IPS-11a (cell line): Measurements from ENCODE around the gene HDAC10.

Experiments used
- H3K4me3 ChIP-seq: one replicate; pipeline ENCODE4 v1.5.1; 2013; ENCODE audit warnings: low read depth, low read length, control low read depth

Gene HDAC10

DNA sequence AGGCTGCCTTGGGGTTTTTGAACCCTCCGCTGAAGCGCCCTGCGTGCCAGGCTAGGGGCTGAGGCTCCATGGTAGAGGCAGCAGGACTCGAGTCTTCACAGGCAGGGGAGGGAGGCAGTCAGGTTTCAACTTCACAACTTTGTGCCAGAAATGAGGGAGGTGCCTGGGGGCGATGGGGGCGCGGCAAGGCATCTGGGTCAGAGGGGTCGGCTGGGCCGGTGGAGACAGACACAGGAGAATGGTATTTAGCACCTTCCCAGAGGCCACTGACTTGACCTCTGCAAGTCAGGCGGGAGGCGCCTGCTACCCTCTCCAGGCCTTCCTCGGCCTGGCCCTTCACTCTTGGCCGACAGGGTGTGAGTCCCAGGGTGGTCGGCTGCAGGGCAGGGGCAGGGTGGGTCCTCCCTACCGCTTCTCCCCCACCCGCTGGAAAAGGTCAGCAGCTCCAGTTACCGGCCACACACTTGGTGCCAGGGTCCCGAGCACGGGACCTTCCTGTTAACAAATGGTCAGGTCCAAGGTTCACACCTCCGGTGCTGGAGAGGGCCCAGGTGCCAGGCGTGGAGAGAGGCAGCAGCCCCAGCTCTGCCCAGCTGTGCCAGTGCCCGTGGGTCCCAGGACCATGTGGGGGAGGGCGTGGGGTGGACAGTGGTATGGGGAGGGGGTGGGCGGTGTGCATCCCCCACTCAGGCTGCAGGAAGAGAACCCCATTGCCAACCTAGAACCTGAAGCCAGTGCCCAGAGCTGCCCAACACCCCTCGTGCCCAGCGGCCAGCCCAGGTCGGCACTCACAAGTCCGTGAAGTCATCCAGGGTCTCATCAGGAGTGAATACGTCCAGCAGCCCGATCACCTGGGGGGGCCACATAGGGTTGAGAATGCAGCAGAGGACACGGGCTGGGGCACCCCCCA is 6.6 kb upstream of the HDAC10 start:
- H3K4me3 ChIP-seq, result no peak overlapping the region

DNA sequence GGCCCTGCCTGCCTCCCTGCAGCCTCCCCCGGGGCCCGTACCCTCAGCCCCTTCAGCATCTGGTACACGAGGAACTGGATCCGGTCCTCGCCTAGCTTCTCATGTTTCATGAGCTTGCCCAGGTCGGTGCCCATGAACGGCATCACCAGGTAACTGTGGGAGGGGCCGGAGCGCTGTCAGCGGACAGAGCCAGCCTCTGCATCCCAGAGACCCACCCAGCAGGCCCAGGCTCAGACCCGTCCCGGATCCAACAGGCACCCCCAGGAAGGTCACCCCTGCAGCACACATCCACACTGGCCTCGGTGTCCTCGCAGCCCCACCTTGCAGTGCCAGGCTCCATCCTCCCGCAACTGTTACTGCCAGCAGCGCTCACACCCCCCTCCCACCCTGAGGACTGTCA is 6.0 kb upstream of the HDAC10 start:
- no peak overlapping the region for H3K4me3 ChIP-seq

DNA sequence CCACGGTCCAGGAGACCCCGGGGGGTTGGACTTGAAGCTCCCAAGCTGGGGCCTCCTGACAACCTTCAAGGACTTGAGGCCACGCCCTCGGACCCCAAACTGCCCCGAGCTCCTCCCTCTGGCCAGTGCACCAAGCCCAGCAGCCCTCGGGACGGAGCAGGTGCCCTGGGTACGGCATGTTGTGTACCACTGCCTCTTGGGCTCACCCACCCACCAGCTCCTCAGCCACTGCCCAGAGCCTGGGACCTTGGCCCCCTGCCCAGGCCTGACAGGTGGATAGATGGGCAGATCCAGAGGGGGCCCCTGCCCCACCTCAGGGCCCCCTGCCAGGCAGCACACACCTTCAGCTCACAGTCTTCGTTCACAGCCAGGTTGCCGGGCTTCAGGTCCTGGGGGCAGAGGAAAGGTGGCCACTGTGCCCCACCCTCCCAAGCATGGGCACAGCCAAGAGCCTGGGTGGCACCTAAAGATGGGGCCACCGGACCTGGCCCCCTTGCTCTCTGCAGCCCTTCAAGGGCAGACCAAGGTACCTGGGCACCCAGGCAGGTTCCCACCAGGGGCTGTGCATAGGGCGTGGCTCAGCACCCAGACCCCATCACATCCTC is 5.3 kb upstream of the HDAC10 start:
- H3K4me3 ChIP-seq, result no peak overlapping the region

DNA sequence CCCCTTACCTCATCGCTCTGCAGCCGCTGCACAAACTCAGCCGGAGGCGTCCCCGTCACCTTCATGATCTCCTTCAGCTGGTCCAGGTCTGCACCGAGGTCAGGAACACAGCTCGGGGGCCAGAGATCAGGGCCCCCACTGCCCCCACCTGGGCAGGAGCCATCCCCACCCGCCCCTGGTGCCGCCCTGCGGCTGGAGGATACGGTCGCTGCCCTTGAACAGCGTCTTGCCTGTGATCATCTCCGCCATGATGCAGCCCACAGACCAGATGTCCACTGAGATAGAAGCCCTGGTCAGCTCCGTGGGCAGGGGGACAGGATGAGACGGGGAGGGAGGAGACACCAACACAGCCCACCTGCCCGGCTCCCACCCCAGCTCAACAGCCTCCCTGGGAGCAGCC is 4.5 kb upstream of the HDAC10 start:
- no peak overlapping the region for H3K4me3 ChIP-seq

DNA sequence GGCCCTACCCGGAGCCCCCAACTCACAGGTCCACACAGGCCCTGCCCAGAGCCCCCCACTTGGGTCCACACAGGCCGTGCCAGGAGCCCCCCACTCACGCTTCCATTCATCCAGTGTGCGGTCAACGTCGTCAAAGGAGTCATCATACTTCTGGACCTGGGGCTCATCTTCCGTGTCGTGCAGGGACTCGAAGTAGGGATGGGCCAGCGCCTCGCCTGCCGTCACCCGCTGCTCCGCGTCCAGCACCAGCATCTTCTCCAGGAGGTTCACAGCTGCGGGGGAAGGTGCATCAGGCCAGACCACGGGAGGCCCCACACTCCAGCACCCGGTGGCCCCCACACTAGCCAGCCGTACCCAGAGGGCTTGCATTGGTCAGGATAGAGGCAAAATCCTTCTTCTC is 4.0 kb upstream of the HDAC10 start:
- no peak overlapping the region for H3K4me3 ChIP-seq

DNA sequence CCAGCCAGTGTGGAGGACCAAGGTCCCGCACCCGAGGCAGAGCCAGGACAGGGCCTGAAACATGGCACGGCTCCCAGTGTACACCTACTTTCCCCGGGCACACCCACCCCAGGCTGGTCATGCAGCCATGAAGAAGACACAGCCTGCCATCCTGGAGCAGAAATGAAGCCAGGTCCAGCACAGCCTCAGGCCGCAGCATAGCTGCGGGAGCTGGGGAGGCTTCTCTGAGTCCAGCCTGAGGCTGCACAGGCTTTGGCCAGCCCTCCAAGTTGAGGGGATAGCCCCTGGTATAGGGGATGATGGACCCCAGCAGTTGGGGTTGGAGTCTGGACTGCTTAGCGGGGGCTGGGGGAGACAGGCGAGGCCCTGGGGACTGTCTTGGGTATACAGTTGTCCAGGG is 2.9 kb upstream of the HDAC10 start:
- no peak overlapping the region for H3K4me3 ChIP-seq

DNA sequence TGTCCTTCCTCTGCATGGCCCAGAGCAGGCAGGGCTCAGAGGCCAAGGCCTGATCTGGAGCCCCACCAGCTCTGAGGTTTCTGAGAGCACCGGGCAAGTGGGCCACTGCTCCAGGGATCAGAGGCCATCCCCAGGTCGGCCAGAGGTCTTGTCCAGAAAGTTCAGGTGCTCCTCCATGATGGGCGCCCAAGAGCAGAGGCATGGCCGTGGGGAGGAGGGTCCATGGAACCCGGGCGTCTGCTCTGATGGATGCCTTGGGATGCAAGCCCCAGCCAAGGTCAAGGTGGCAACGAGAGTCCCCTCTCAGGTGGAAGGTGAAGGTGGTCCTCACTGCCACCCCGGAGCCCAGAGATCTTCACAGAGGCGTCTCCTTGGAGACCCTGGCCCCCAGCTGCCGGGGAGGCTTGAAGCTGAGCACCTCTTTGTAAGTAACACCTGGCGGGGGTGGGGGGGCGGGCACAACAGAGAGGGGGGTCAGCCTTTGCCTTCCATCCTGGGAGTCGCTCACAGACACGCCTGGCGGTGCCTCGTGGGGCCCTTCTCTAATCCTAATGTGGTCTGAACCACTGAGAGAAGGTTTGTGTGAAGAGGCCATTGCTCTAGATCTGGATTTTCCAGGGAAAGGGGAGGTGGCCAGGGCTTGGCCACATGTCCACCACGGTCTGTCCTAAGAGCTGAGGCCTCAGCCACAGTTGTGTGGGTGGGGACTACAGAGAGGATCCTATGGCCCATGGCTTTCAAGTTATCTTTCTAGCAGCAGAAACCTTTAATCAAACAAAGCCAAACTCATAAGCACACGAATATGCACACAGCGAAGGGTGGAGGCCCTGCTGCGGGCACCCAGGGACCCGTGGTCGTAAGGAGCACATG is 2.2 kb upstream of the HDAC10 start:
- H3K4me3 ChIP-seq, result no peak overlapping the region

DNA sequence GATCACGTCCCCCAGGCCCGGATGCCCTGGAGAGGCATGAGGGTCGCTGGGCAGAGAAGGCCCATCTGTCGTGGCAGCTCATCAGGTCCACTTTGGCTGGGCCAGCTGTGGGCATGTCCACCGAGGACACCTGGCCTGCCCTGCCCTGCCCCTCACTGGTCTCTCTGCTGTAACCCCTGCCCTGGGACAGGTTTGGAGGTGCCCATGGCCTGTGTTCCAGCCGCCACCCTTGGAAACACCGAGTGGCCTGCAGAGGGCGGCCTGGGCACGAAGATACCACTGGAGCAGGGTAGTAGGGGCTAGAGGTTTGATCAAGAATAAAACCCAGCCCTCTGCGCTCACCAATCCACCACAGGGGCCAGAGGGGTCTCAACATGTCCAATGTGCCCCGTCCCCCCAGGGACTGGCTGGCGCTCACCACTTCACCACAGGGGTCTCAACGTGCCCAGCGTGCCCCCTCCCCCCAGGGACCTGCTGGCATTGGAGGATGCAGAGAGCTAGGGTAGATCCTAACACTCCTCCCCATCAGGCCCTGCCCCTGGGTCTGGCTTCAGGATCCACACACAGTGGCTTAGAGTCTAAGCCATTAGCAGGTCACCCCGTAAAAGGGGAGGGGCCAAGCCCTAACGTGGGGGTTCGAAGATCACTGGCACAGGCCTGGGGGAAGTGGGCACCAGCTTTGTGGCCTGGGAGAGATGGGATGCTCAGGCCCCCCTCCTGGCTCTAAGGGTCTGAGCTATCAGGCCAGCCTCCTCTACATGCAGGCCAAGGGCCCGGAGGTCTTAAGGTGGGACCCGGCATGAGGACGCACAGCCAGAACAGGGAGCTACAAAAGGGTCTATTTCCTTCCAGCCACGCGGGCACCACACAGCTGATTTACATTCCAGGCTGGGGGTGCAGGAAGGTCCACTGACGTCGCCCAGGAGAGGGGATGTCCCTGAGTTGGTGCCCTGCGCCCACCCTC is 1.3 kb upstream of the HDAC10 start:
- H3K4me3 ChIP-seq, result no peak overlapping the region

DNA sequence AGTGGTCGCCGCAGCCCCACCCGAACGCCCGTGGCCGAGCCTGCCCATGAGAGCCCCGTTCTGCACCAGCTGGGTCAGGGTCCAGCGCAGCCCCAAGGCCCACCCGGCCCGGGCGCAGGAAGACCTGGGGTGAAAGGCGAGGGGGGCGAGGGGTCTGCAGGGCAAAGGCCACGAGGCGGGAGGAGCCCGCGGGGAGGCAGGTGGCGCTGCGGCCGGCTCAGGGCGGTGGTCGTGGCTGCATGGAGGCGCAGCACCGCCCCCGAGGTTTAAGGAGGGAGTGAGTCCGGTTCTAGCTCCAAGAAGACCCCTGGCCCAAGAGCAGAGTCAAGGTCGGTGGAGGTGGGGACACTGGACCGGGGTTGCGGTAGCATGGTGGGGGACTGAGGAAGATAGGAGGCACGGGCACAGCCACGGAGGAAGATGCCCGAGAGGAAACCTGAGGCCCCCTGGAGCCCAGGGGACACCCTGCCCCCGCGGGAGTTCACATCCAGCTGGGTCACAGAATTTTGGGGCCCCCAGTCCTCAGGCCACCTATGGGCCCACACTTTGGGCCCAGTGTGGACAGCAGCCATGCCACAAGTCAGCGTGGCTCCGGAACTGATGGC is 514 bp upstream of the HDAC10 start:
- H3K4me3 ChIP-seq, result peak overlapping the region; percentile 72

DNA sequence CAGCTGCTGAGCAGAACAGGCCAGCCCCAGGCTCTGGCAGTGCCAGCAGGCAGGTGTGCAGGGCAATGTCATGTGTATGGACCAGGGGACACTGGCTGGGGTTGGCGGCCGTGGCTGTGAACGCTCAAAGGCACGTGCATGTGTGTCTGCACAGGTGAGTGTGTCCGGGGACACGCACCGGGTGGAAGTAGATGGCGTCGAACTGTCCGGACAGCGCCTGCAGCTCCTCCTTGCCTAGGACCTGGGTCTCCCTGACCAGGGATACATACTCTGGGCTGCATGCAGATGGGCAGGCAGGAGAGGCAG is 863 bp downstream of the HDAC10 start:
- peak overlapping the region; percentile 72 for H3K4me3 ChIP-seq

DNA sequence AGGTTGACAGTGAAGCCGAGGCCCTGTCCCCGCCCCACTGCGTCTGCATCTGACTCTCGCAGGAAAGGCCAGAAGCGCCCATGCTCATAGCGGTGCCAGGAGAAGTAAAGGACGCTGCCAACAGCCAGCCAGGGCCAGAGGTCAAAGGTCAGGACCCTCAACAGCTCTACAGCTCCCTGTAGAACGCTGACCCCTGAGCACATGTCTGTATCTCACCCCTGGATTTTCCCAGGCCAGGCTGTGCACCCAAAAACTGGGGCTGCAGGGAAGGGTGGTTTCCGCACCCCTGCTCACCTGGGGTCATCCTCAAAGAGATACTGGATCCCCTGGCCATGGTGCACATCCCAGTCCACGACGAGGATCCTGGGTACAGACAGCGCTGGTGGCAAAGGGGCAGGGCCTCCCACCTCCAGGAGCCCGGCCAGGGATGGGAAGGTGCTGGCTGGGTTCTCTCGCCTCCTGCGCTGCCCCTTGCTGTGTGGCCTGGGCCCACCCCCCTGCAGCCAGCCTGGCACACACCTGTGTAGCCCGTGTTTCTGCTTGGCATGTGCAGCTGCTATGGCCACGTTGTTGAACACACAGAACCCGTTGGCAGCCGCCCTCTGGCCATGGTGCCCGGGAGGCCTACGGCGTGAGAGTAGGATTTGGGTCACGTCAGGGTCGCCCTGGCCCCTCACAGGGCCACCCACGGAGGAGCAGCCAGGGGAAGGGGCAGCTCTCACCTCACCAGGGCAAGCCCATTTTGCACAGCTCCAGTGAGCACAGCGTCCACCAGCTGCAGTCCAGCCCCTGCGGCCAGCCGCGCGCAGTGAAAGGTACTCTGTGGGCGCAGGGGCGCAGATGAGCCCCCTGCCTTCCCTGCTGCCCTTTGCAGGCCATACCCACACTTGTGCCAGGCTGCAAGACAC is 1.5 kb downstream of the HDAC10 start:
- no peak overlapping the region for H3K4me3 ChIP-seq

DNA sequence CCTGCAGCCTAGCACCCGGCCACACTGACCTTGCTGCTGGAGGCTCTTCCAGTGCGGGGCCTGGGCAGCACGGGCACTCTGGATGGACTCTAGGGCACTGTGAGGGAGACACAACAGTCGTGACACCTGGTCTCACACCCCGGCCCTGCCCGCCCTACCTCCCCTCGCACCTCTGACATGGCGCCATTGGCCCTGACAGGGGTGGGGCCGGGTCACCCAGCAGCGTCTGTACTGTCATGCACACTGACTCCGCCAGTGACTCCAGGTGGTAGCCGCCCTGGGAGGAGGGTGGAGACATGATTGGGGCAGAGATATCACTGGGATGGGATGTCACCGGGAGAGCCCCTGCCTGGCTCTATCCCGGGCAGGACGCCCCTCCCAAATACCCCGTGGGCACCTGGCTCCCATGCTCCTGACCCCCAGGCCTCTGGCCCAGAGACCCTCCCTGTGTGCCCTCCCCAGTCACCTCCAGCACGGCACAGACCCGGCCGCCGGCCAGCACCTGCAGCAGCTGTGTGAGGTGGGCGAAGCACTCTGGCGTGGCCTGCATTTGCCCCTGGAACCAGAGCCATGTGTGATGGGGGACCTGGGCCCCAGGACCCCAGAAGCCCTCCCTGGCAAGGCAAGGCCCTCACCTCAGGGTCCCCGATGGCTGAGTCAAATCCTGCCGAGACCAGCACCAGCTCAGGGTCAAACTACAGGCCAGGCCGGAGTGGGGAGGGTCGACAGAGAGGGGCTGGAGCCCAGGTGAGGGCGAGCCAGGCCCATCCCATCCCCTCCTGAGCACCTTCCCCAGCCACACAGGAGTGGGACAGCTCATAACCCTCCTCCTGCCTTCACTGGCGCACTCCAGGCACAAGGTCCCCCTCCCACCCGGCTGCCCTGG is 2.6 kb downstream of the HDAC10 start:
- no peak overlapping the region for H3K4me3 ChIP-seq

DNA sequence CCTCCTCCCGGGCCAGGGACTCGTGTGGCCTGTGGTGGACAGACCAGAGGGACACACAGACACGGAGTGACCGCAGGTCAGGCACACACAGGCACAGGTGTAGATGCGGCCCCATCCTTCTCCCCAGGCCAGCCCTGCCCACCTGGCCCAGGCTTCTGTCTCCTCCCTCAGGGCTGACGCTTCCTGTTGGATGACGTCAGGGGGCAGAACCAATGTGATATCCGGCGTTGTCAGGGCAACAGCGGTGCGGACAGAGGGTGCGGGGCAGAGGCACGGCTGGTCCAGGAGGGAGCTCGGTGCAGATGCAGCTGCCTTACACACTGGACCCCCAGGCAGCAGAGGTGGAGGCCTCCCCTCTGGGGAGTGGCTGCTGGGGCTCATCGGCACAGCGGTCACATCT is 3.3 kb downstream of the HDAC10 start:
- H3K4me3 ChIP-seq, result no peak overlapping the region

DNA sequence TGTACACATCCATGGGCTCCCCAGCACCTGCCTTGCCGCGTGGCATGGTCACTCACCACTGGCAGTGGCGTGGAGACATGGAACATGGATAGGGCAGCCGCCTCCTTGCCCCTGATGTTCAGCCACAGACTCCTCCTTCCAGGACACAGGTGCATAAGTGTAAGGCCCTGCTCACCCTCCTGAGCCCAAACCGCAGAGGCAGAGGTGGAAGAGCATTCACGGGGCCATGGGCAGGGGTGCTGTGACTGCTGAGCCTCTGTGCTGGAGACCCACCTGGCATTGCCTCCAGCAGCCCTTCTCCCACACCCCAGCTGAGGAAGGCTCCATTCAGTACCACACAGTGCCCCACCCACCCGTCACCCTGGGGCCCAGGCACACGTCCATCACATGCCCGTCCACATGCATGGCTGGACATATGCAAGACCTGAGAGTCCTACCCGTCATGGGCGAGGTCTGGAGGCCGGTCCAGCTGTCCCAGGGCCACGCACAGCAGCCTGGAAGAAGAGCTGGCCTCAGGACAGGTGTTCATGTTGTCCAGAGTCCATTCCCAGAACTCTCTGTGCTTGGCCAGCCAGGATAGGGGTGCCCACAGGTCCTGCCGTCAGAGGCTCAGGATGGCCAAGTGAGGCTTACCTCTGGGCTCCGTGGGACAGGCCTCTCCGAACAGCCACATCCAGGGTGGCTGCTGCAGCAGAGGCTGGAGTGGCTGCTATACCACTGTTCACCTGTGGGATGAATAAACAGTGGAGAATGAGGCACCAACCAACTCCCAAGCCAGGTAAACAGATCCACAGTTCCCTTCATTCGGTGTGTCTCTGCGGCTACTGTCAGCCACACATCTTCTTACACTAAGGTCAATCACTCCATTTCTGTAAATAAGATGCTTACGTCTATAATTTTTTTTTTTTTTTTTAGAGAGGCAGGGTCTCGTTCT is 4.6 kb downstream of the HDAC10 start:
- no peak overlapping the region for H3K4me3 ChIP-seq

DNA sequence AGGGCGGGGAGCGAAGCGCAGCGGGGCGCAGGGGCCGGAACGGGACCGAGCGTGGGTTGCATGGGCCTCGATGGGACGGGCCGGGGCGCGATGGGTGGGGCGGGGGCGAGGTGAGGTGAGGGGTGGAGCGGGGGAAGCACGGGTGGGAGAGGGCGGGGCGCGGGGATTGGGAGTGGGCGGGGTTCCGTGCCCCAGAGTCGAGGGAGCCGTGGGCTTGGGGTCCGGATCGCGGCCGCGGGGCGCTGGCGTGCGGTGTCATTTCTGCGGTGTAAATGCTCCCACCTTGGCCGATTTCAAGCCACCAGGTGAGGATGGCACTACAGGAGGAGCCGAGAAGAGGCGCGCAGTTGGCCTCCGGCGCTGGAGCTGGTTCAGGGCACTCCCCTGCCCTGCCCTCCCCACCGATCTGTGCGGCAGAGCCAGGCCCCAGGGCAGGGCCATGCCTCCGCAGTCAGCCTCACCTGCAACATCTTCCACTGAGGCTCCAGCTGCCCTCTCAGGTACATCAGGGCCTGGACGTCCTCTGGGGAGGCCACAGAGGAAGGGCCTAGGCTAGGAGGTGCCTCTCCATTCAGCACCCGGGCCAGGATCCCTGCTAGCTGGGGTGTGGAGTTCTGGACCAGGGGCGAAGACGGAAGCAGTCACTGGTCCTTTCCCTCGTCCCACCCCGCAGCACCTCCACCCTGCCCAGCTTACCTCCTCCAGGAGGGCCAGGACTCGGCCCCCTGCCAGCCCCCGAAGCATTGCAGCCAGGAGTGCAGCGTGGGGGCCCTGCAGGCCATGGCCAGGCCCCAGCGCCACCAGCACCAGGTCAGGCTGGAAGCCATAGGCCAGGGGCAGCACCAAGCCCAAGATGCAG is 5.6 kb downstream of the HDAC10 start:
- peak overlapping the region; percentile 95 for H3K4me3 ChIP-seq
